H9 (cell line): ENCODE results near the gene UBAC2. TPM values are rescaled to one million over a fixed set of nuclear protein-coding genes. Genes with fewer than 3 reads are reported as not detected.

ENCODE experiments used
- DNase-seq: peaks from one replicate; pipeline ENCODE4 v3.0.0-alpha.2; 2017
- H2AFZ ChIP-seq: one replicate; pipeline ENCODE4 v1.6.1; 2013; ENCODE audit warnings: mild to moderate bottlenecking, low read length, control low read depth, moderate library complexity
- H2AK5ac ChIP-seq: 2 replicates; pipeline ENCODE4 v1.6.1; 2013; ENCODE audit warnings: low read length, control low read depth, mixed read lengths; ENCODE audit not compliant: insufficient read length
- H2BK120ac ChIP-seq: one replicate; pipeline ENCODE4 v1.6.1; 2013; ENCODE audit warnings: low read depth, mild to moderate bottlenecking, low read length, control low read depth, inconsistent platforms; ENCODE audit not compliant: poor library complexity, severe bottlenecking
- H2BK12ac ChIP-seq: 2 replicates; pipeline ENCODE4 v1.6.1; 2013; ENCODE audit warnings: low read length, control low read depth, mixed read lengths, low read depth; ENCODE audit not compliant: insufficient read length
- H2BK15ac ChIP-seq: 2 replicates; pipeline ENCODE4 v1.6.1; 2013; ENCODE audit warnings: low read depth, low read length, control low read depth
- H2BK20ac ChIP-seq: one replicate; pipeline ENCODE4 v1.6.1; 2013; ENCODE audit warnings: low read depth, mild to moderate bottlenecking, low read length, control low read depth, inconsistent platforms; ENCODE audit not compliant: poor library complexity, severe bottlenecking
- H2BK5ac ChIP-seq: 2 replicates; pipeline ENCODE4 v1.6.1; 2013; ENCODE audit warnings: low read length, control low read depth, mixed read lengths; ENCODE audit not compliant: insufficient read length
- H3K14ac ChIP-seq: 2 replicates; pipeline ENCODE4 v1.6.1; 2013; ENCODE audit warnings: low read length, control low read depth; ENCODE audit not compliant: insufficient read depth
- H3K18ac ChIP-seq: 2 replicates; pipeline ENCODE4 v1.6.1; 2013; ENCODE audit warnings: low read depth, mild to moderate bottlenecking, mixed read lengths, low read length, control low read depth; ENCODE audit not compliant: insufficient read length
- H3K23ac ChIP-seq: 2 replicates; pipeline ENCODE4 v1.6.1; 2013; ENCODE audit warnings: low read length, control low read depth, mixed read lengths, low read depth; ENCODE audit not compliant: insufficient read length
- H3K23me2 ChIP-seq: 2 replicates; pipeline ENCODE4 v1.6.1; 2013; ENCODE audit warnings: low read depth, mild to moderate bottlenecking, mixed read lengths, low read length, control low read depth; ENCODE audit not compliant: insufficient read length, poor library complexity, severe bottlenecking
- H3K27ac ChIP-seq: 2 replicates; pipeline ENCODE4 v1.5.1; 2013; ENCODE audit warnings: low read length, control low read depth, mixed read lengths, low read depth; ENCODE audit not compliant: insufficient read length
- H3K27me3 ChIP-seq: 2 replicates; pipeline ENCODE4 v1.6.1; 2013; ENCODE audit warnings: low read length, control low read depth, inconsistent platforms; ENCODE audit not compliant: insufficient read depth
- H3K4ac ChIP-seq: 2 replicates; pipeline ENCODE4 v1.6.1; 2013; ENCODE audit warnings: low read depth, mild to moderate bottlenecking, control low read depth, inconsistent platforms, low read length, moderate library complexity
- H3K4me1 ChIP-seq: 2 replicates; pipeline ENCODE4 v1.6.1; 2013; ENCODE audit warnings: low read length, control low read depth, inconsistent platforms; ENCODE audit not compliant: insufficient read depth
- H3K4me2 ChIP-seq: 2 replicates; pipeline ENCODE4 v1.6.1; 2013; ENCODE audit warnings: low read length, control low read depth, mixed read lengths; ENCODE audit not compliant: insufficient read length, insufficient read depth
- H3K56ac ChIP-seq: 2 replicates; pipeline ENCODE4 v1.6.1; 2013; ENCODE audit warnings: low read depth, mild to moderate bottlenecking, mixed read lengths, low read length, control low read depth; ENCODE audit not compliant: insufficient read length
- H3K79me1 ChIP-seq: 2 replicates; pipeline ENCODE4 v1.6.1; 2013; ENCODE audit warnings: low read depth, mild to moderate bottlenecking, moderate library complexity, low read length, control low read depth, inconsistent platforms; ENCODE audit not compliant: insufficient read depth, poor library complexity, severe bottlenecking
- H3K79me2 ChIP-seq: 2 replicates; pipeline ENCODE4 v1.6.1; 2013; ENCODE audit warnings: low read length, control low read depth, inconsistent platforms; ENCODE audit not compliant: insufficient read depth
- H3K9ac ChIP-seq: 2 replicates; pipeline ENCODE4 v1.6.1; 2013; ENCODE audit warnings: low read length, control low read depth, mixed read lengths; ENCODE audit not compliant: insufficient read length; ENCODE audit errors: extremely low read depth
- H3K9me3 ChIP-seq: one replicate; pipeline ENCODE4 v1.6.1; 2013; ENCODE audit warnings: low read depth, low read length, inconsistent platforms; ENCODE audit not compliant: control insufficient read depth
- H3T11ph ChIP-seq: one replicate; pipeline ENCODE4 v1.6.1; 2013; ENCODE audit warnings: mild to moderate bottlenecking, low read length, control low read depth, inconsistent platforms
- H4K20me1 ChIP-seq: one replicate; pipeline ENCODE4 v1.6.1; 2013; ENCODE audit not compliant: control insufficient read depth, insufficient read length, insufficient read depth
- H4K5ac ChIP-seq: 2 replicates; pipeline ENCODE4 v1.6.1; 2013; ENCODE audit warnings: low read depth, mild to moderate bottlenecking, mixed read lengths, low read length, control low read depth; ENCODE audit not compliant: insufficient read length
- H4K8ac ChIP-seq: replicated peaks from 2 replicates; pipeline ENCODE4 v1.6.1; 2013; ENCODE audit warnings: low read length, control low read depth, mixed read lengths, low read depth; ENCODE audit not compliant: insufficient read length
- H4K91ac ChIP-seq: 2 replicates; pipeline ENCODE4 v1.6.1; 2013; ENCODE audit warnings: low read depth, mild to moderate bottlenecking, moderate library complexity, mixed read lengths, low read length, control low read depth; ENCODE audit not compliant: insufficient read length
- H3K27ac Mint-ChIP-seq, 3 experiments: 2 replicates in 2 of 3; 3 replicates in 1 of 3; pipeline ENCODE4 v1.8.0; 2020 to 2021; ENCODE audit warnings: mixed read lengths in 3 of 3, mild to moderate bottlenecking in 1 of 3, moderate library complexity in 1 of 3
- H3K27me3 Mint-ChIP-seq: 2 replicates; pipeline ENCODE4 v1.8.0; 2021; ENCODE audit warnings: low read depth, mild to moderate bottlenecking, moderate library complexity, mixed read lengths
- H3K36me3 Mint-ChIP-seq, 3 experiments: 2 replicates in 2 of 3; 3 replicates in 1 of 3; pipeline ENCODE4 v1.8.0; 2020 to 2021; ENCODE audit warnings: low read depth in 3 of 3, mixed read lengths in 3 of 3; ENCODE audit not compliant: insufficient read depth in 1 of 3
- H3K4me1 Mint-ChIP-seq, 2 experiments: 2 replicates each; pipeline ENCODE4 v1.8.0; 2020; ENCODE audit warnings: mixed read lengths in 2 of 2
- H3K4me3 Mint-ChIP-seq, 2 experiments: 2 replicates in 1 of 2; 3 replicates in 1 of 2; pipeline ENCODE4 v1.8.0; 2020 to 2021; ENCODE audit warnings: mild to moderate bottlenecking in 2 of 2, mixed read lengths in 2 of 2, moderate library complexity in 1 of 2
- H3K9me3 Mint-ChIP-seq, 2 experiments: 2 replicates in 1 of 2; 3 replicates in 1 of 2; pipeline ENCODE4 v1.8.0; 2020; ENCODE audit warnings: mild to moderate bottlenecking in 2 of 2, mixed read lengths in 2 of 2, moderate library complexity in 1 of 2
- WGBS: extraction: QIAGEN DNeasy Blood & Tissue Kit; methylation state at CpG from one replicate; pipeline ENCODE4 v1.1.7; 2013; ENCODE audit warnings: missing lambda C conversion rate, low lambda C conversion rate, mixed read lengths; ENCODE audit not compliant: insufficient read length; ENCODE audit errors: extremely low coverage; 5-methylcytosine and 5-hydroxymethylcytosine counted together
- total RNA-seq: library from RNA; stranded (reverse); gene quantifications from 2 replicates; pipeline ENCODE4 v1.2.1, GENCODE V29; 2021
- TF ChIP-seq, protein P1 (sequence below): fragments of 200-600 bp; sonication (generic); conservative IDR thresholded peaks from 3 replicates; pipeline ENCODE4 v1.8.0; 2021; ENCODE audit warnings: antibody characterized with exemption, mild to moderate bottlenecking

Gene UBAC2
- total RNA-seq, 1 experiment from 2014 or later = 52.3 TPM

GRCh38 chr13:99418103-99418842 is 217.6 kb downstream of the UBAC2 start:
- H2AK5ac ChIP-seq = no peak overlapping the region
- H3K4me1 ChIP-seq = no peaks in the 10 kb centered on the region
- H2AFZ ChIP-seq = no peak overlapping the region
- H3K9ac ChIP-seq = no peak overlapping the region
- H3K4ac ChIP-seq = no peak overlapping the region
- H4K20me1 ChIP-seq = no peaks in the 10 kb centered on the region
- no peak overlapping the region for H2BK120ac ChIP-seq
- H3K27me3 ChIP-seq = no peaks in the 10 kb centered on the region
- H3K9me3 ChIP-seq = no peaks in the 10 kb centered on the region
- H3K4me2 ChIP-seq = no peak overlapping the region
- no peak overlapping the region for H3K27ac Mint-ChIP-seq
- no peaks in the 10 kb centered on the region for H3K23me2 ChIP-seq
- H3K4me3 Mint-ChIP-seq = no peak overlapping the region
- no peak overlapping the region for H2BK15ac ChIP-seq
- peaks cover 19% of the 10 kb centered on the region for H3K27me3 Mint-ChIP-seq
- TF ChIP-seq, protein P1, sequence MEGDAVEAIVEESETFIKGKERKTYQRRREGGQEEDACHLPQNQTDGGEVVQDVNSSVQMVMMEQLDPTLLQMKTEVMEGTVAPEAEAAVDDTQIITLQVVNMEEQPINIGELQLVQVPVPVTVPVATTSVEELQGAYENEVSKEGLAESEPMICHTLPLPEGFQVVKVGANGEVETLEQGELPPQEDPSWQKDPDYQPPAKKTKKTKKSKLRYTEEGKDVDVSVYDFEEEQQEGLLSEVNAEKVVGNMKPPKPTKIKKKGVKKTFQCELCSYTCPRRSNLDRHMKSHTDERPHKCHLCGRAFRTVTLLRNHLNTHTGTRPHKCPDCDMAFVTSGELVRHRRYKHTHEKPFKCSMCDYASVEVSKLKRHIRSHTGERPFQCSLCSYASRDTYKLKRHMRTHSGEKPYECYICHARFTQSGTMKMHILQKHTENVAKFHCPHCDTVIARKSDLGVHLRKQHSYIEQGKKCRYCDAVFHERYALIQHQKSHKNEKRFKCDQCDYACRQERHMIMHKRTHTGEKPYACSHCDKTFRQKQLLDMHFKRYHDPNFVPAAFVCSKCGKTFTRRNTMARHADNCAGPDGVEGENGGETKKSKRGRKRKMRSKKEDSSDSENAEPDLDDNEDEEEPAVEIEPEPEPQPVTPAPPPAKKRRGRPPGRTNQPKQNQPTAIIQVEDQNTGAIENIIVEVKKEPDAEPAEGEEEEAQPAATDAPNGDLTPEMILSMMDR = no peak
- H2BK5ac ChIP-seq = no peak overlapping the region
- H3K14ac ChIP-seq = no peak overlapping the region
- whole genome bisulfite sequencing = no CpG with 5 or more reads among the region's 15 CpGs
- H3K36me3 Mint-ChIP-seq = no peaks in the 10 kb centered on the region
- no peaks in the 10 kb centered on the region for H3K79me2 ChIP-seq
- H2BK20ac ChIP-seq = no peak overlapping the region
- H3K9me3 Mint-ChIP-seq = no peaks in the 10 kb centered on the region
- no peaks in the 10 kb centered on the region for H3K79me1 ChIP-seq
- H3K4me1 Mint-ChIP-seq = peaks cover 12 to 19% of the 10 kb centered on the region in 2 experiments
- H3T11ph ChIP-seq = no peak overlapping the region
- H4K5ac ChIP-seq = no peak overlapping the region
- no peak for DNase-seq
- no peak overlapping the region for H3K18ac ChIP-seq
- no peak overlapping the region for H2BK12ac ChIP-seq
- H4K91ac ChIP-seq = no peak overlapping the region
- no peak overlapping the region for H3K56ac ChIP-seq
- H4K8ac ChIP-seq = no peak overlapping the region
- no peak overlapping the region for H3K23ac ChIP-seq
- H3K27ac ChIP-seq = no peak overlapping the region
